Fibroblast of villous mesenchyme (primary cell): Measurements from ENCODE around the gene PGA3. TPM values are rescaled to one million over a fixed set of nuclear protein-coding genes. Genes with fewer than 3 reads are reported as not detected.
"Not testable (repeated sequence)": the region's sequence is repeated elsewhere in the genome, so short reads cannot be mapped to it uniquely, and the experiment has no call there.

Source experiments
- DNase-seq: peaks from one replicate; pipeline ENCODE4 v3.0.0-alpha.2; 2010; ENCODE audit warnings: low read depth
- H3K4me3 ChIP-seq: 2 replicates; pipeline ENCODE4 v1.5.1; 2011; ENCODE audit warnings: low read depth, mild to moderate bottlenecking, low read length
- CTCF ChIP-seq: IDR thresholded peaks from 2 replicates; pipeline ENCODE4 v1.5.1; 2012; ENCODE audit warnings: low read depth, mild to moderate bottlenecking, low read length; ENCODE audit not compliant: insufficient read depth
- total RNA-seq: library from RNA; depleted of rRNA; stranded (reverse); fragments of >200 nt; gene quantifications from 2 replicates; pipeline ENCODE4 v1.2.3, GENCODE V29; 2012

The PGA3 gene
- total RNA-seq, 1 donor, result not detected

DNA sequence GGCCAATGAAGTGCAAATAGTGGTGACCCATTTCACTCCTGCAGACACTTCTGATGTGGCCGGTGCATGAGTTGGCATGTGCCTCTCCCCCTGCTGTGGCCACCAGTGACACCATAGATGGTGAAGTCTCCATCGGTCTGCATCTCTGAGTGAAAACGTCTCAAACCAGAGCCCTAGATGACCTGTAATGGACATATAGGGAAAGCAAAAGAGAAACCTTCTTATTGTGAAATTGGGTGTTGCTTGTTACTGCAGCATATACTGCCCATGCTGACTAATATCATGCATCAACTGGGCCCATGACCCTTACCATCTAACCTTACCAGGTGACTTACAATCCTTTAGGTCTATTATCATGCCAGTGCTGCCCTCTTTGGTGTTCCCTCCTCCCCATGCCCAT lies 30.4 kb upstream of the PGA3 start:
- no peak for TF ChIP-seq CTCF
- H3K4me3 ChIP-seq, result no peak overlapping the region
- no peak for DNase-seq

GRCh38 chr11:61173456-61173855 lies 29.9 kb upstream of the PGA3 start:
- peak; percentile 35 for DNase-seq
- H3K4me3 ChIP-seq, result no peak overlapping the region
- TF ChIP-seq CTCF, result peak; percentile 39

- TF ChIP-seq CTCF, result no peak
- H3K4me3 ChIP-seq, result no peak overlapping the region
- DNase-seq, result no peak
Observed at GRCh38 chr11:61174273-61174672, 29.0 kb upstream of the PGA3 start.

DNA sequence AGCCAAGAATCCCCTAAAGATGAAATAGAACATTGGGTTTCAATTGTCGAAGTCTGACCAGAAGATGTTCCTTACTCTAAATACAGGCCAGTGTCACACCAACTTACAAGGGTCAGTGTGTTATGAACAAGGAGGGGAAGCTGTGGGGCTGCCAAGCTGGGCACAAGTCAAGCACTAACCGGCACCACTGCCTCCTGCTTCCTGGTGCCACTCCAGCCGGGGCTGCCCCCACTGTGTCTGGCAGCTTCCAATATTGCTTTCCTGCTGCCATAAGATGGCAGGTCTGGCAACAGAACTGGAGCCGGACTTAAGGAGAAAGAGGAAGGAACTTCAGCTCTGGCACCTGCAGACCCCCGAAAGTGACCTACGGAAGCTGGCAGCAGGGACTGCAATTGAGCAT lies 28.4 kb upstream of the PGA3 start:
- DNase-seq, result no peak

DNA sequence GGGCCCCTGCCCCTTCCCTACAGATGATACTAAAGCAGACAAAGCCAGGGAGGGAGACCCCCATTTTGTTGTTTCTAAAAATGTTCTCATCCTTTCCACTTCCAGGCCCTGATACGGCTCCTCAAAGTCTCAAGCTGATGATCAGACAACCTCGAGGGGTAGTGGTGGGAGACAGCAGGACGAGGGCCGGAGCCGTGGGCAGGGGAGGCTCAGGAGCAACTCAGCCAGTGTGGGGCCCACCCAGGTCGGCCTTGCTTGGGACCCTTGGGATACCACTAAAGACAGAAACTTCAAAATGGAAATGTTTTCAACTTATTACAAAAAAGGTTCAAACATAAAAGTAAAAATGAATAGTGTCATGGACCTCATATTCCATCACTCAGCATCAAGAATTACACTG lies 26.9 kb upstream of the PGA3 start:
- TF ChIP-seq CTCF, result no peak
- no peak for DNase-seq

More for the DNA sequence above, 28.4 kb upstream of the PGA3 start:
- no peak for TF ChIP-seq CTCF
- no peak overlapping the region for H3K4me3 ChIP-seq

GRCh38 chr11:61180205-61180604 lies 23.1 kb upstream of the PGA3 start:
- DNase-seq, H3K4me3 ChIP-seq: not testable (repeated sequence)

More for the DNA sequence above, 26.9 kb upstream of the PGA3 start:
- H3K4me3 ChIP-seq, result no peak overlapping the region

- no peak for TF ChIP-seq CTCF
- H3K4me3 ChIP-seq, result no peak overlapping the region
- no peak for DNase-seq
Observed at GRCh38 chr11:61181489-61181888, 21.8 kb upstream of the PGA3 start.

DNA sequence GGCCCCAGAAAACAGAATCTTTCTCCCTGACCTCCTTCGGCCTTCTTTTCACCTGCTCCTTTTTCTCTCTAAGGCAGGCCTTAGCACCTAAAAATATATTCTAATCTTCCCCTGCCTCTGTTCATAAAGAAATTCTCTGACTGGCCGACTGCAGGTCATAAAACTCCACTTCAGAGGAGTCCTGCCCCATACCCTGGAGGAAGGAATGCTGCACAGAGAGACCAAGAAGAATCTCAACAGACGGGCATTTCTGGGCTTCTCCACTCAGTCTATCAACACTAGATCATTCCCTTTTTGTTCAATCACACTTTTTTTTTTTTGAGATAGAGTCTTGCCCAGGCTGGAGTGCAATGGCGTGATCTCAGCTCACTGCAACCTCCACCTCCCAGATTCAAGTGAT lies 19.7 kb upstream of the PGA3 start:
- no peak for TF ChIP-seq CTCF
- no peak for DNase-seq
- no peak overlapping the region for H3K4me3 ChIP-seq
